Endothelial cell of umbilical vein (primary cell): ENCODE data around the gene MID1. TPM values are rescaled to one million over a fixed set of nuclear protein-coding genes. Genes with fewer than 3 reads are reported as not detected.

Experiments
- BruUV-seq: library from RNA; stranded (reverse); fragments of 400-500 nt; replicated peaks from 2 replicates; lab custom pipeline; 2021; lab: Mats Ljungman, UMichigan
- CTCF ChIA-PET: fragments of 300-600, 350-600 bp; sonication (Branson Sonifier 250); formaldehyde crosslinking; loops from one replicate; lab custom pipeline; 2021; ENCODE audit warnings: antibody characterized with exemption, inconsistent platforms; lab: Charles Lee
- POLR2A ChIA-PET: fragments of 300-600, 350-600 bp; sonication (Branson Sonifier 250); formaldehyde crosslinking; loops from one replicate; lab custom pipeline; 2021; ENCODE audit warnings: antibody characterized with exemption, inconsistent platforms; lab: Charles Lee
- DNase-seq: peaks from one replicate; pipeline ENCODE4 v3.0.0-alpha.2; 2011; ENCODE audit warnings: low read depth, low spot score
- FAIRE-seq: peaks from 2 replicates; lab custom pipeline; 2011; peaks lifted over from hg19 to GRCh38; lab: Jason Lieb, UNC
- H2AFZ ChIP-seq: 2 replicates; pipeline ENCODE4 v1.6.0; 2012; ENCODE audit warnings: low read depth, low read length, control low read depth, inconsistent platforms
- H3K27ac ChIP-seq: 2 replicates; pipeline ENCODE4 v1.5.1; 2011; ENCODE audit warnings: low read depth, mild to moderate bottlenecking, control low read depth, low read length, moderate library complexity; ENCODE audit not compliant: insufficient read depth
- H3K27me3 ChIP-seq, 2 experiments: 2 replicates each; pipeline versions ENCODE4 v1.6.0 to v1.6.1; 2011; ENCODE audit warnings: low read length in 2 of 2, mixed read lengths in 1 of 2; ENCODE audit not compliant: control insufficient read depth in 2 of 2, insufficient read depth in 2 of 2
- H3K36me3 ChIP-seq, 2 experiments: 2 replicates in 1 of 2; 3 replicates in 1 of 2; pipeline ENCODE4 v1.5.1; 2011; ENCODE audit warnings: low read length in 2 of 2, mild to moderate bottlenecking in 1 of 2, moderate library complexity in 1 of 2; ENCODE audit not compliant: control insufficient read depth in 2 of 2, insufficient read depth in 2 of 2; ENCODE audit errors: extremely low read depth in 1 of 2
- H3K4me1 ChIP-seq: 3 replicates; pipeline ENCODE4 v1.5.1; 2011; ENCODE audit warnings: mild to moderate bottlenecking, low read length; ENCODE audit not compliant: control insufficient read depth, insufficient read depth; ENCODE audit errors: extremely low read depth
- H3K4me2 ChIP-seq: 2 replicates; pipeline ENCODE4 v1.6.1; 2011; ENCODE audit warnings: low read length, control low read depth, mixed read lengths; ENCODE audit not compliant: insufficient read depth
- H3K4me3 ChIP-seq, 3 experiments: fragments of 200-600 bp in 1 of 3; sonication (generic), shearing (Covaris generic) in 1 of 3; replicated peaks in 1 of 3; 2 replicates each; pipeline ENCODE4 v1.5.1; 2011 to 2016; ENCODE audit warnings: control low read depth in 3 of 3, low read length in 3 of 3, mild to moderate bottlenecking in 2 of 3, inconsistent platforms in 1 of 3, low read depth in 1 of 3, moderate library complexity in 1 of 3; ENCODE audit not compliant: insufficient read depth in 1 of 3
- H3K79me2 ChIP-seq: 2 replicates; pipeline ENCODE4 v1.6.0; 2012; ENCODE audit warnings: low read length, inconsistent platforms; ENCODE audit not compliant: control insufficient read depth, insufficient read depth
- H3K9ac ChIP-seq: replicated peaks from 2 replicates; pipeline ENCODE3; 2011; ENCODE audit warnings: low read length, control low read depth; ENCODE audit not compliant: insufficient read depth; ENCODE audit errors: extremely low read depth
- H3K9me1 ChIP-seq: replicated peaks from 3 replicates; pipeline ENCODE4 v1.6.0; 2011; ENCODE audit warnings: mild to moderate bottlenecking, low read length; ENCODE audit not compliant: control insufficient read depth, insufficient read depth; ENCODE audit errors: extremely low read depth
- H3K9me3 ChIP-seq: replicated peaks from 2 replicates; pipeline ENCODE4 v1.5.1; 2012; ENCODE audit warnings: low read length, inconsistent platforms; ENCODE audit not compliant: control insufficient read depth, insufficient read depth
- H4K20me1 ChIP-seq: replicated peaks from 2 replicates; pipeline ENCODE3; 2011; ENCODE audit warnings: mild to moderate bottlenecking, low read length; ENCODE audit not compliant: control insufficient read depth, insufficient read depth; ENCODE audit errors: extremely low read depth
- CTCF ChIP-seq, 2 donors: IDR thresholded peaks; 1 replicate in 1 of 2; 2 replicates in 1 of 2; pipeline ENCODE4 v1.5.1; 2011; ENCODE audit warnings: low read length in 2 of 2, mild to moderate bottlenecking in 2 of 2, moderate library complexity in 2 of 2, control low read depth in 1 of 2, inconsistent platforms in 1 of 2, low read depth in 1 of 2; ENCODE audit not compliant: insufficient read depth in 1 of 2; ENCODE audit errors: extremely low read depth in 1 of 2
- EZH2 ChIP-seq: IDR thresholded peaks from 2 replicates; pipeline ENCODE4 v1.6.1; 2012; ENCODE audit warnings: borderline replicate concordance, low read depth, mild to moderate bottlenecking, moderate library complexity, low read length, inconsistent platforms; ENCODE audit not compliant: severe bottlenecking
- FOS ChIP-seq: IDR thresholded peaks from 2 replicates; pipeline ENCODE4 v1.6.1; 2011; ENCODE audit warnings: mild to moderate bottlenecking, low read length, moderate library complexity, borderline replicate concordance; ENCODE audit not compliant: insufficient read depth
- GATA2 ChIP-seq: IDR thresholded peaks from 2 replicates; pipeline ENCODE4 v1.7.0; 2011; ENCODE audit warnings: low read depth, mild to moderate bottlenecking, moderate library complexity, mixed read lengths, low read length; ENCODE audit not compliant: insufficient read length, insufficient read depth
- JUN ChIP-seq: IDR thresholded peaks from 2 replicates; pipeline ENCODE4 v1.6.1; 2011; ENCODE audit warnings: borderline replicate concordance, low read depth; ENCODE audit not compliant: insufficient read length, insufficient read depth
- MAX ChIP-seq: IDR thresholded peaks from 2 replicates; pipeline ENCODE4 v1.6.1; 2011; ENCODE audit not compliant: insufficient read depth, insufficient read length
- MYC ChIP-seq: IDR thresholded peaks from one replicate; pipeline ENCODE4 v1.6.1; 2011; ENCODE audit warnings: mild to moderate bottlenecking, low read depth, low read length
- POLR2A ChIP-seq: IDR thresholded peaks from 2 replicates; pipeline ENCODE4 v1.6.1; 2012; ENCODE audit warnings: low read depth, mild to moderate bottlenecking, control low read depth, low read length
- POLR2AphosphoS5 ChIP-seq: IDR thresholded peaks from 2 replicates; pipeline ENCODE4 v1.6.1; 2012; ENCODE audit warnings: low read depth, mild to moderate bottlenecking, control low read depth, low read length, moderate library complexity; ENCODE audit not compliant: insufficient read depth
- dilution Hi-C: fragments of 300-500 bp; cut with MboI; formaldehyde crosslinking; loops from one replicate; pipeline ENCODE4 v1.15.0; 2019; ENCODE audit warnings: low sequenced_read_pairs; ENCODE audit not compliant: extremely low pct_ligation_motif_present
- intact Hi-C: fragments of 100-400 bp; cut with micrococcal nuclease; formaldehyde crosslinking; loops from one replicate; pipeline ENCODE4 v1.10.0; 2022
- polyA plus RNA-seq, 4 experiments: library from polyadenylated mRNA; depleted of rRNA in 3 of 4; stranded (reverse) in 3 of 4; unstranded in 1 of 4; fragments of >200 nt; gene quantifications; 2 replicates each; pipeline versions ENCODE4 v1.2.1 to v1.2.3, GENCODE V29; 2011 to 2012; ENCODE audit warnings: missing spikeins in 1 of 4
- total RNA-seq: library from RNA; stranded (reverse); gene quantifications from 2 replicates; pipeline ENCODE4 v1.2.3, GENCODE V29; 2021

MID1 gene
- total and polyA plus RNA-seq, 2 donors (not counting 3 experiments of a cell fraction or from before 2014, with no cell fraction given), result 21.3 to 29.8 TPM

- TF ChIP-seq POLR2A, result no peak
- TF ChIP-seq FOS, result no peak
- TF ChIP-seq POLR2AphosphoS5, result no peak
- TF ChIP-seq MYC, result no peak
- no peak for TF ChIP-seq MAX
- TF ChIP-seq CTCF (IDR thresholded peaks at IDR 0.05; ENCODE audit: extremely low read depth in 1 of 2, insufficient read depth in 1 of 2, low read depth in 1 of 2, low read length in 2 of 2), result no peak
- no peak for TF ChIP-seq GATA2
- no peak for TF ChIP-seq JUN
- no peak for TF ChIP-seq EZH2
- CTCF ChIA-PET, result no interaction called here
- FAIRE-seq, result no peak
These were observed 53.7 kb downstream of the MID1 start for GRCh38 chrX:10566716-10567097.

More at GRCh38 chrX:10566716-10567097, 53.7 kb downstream of the MID1 start:
- no peak for DNase-seq
- Histone ChIP-seq H3K79me2 (peaks cover 9% of the 10 kb centered on the region), H3K9me1 (no peaks in the 10 kb centered on the region), H2AFZ (no peak overlapping the region), H3K9me3 (no peaks in the 10 kb centered on the region), H3K36me3 (peaks cover 0 to 9% of the 10 kb centered on the region in 2 experiments), H3K9ac (no peak overlapping the region), H3K4me2 (no peak overlapping the region), H3K27ac (no peak overlapping the region), H3K4me3 (no peak overlapping the region), H3K4me1 (peaks cover 6% of the 10 kb centered on the region), H4K20me1 (no peaks in the 10 kb centered on the region), H3K27me3 (no peaks in the 10 kb centered on the region)
- dilution Hi-C loops, result no loop called here
- POLR2A ChIA-PET, result no interaction called here
- no TSS peak for BruUV-seq
- intact Hi-C loops, result no loop called here
